OCI-LY3 (cell line): ENCODE data around the gene NPSR1.

Experiments used
- H2AFZ ChIP-seq: fragments of 200-600, 300-600 bp; shearing (Covaris generic); 2 replicates; pipeline ENCODE4 v1.6.0; 2014; ENCODE audit warnings: antibody characterized with exemption, low read depth, low read length
- H3K27ac ChIP-seq: fragments of 200-600, 300-600 bp; sonication (generic); 2 replicates; pipeline ENCODE4 v1.5.1; 2014; ENCODE audit warnings: mild to moderate bottlenecking, low read length, moderate library complexity, mixed read lengths
- H3K27me3 ChIP-seq: fragments of 200-600, 300-600 bp; sonication (generic); 2 replicates; pipeline ENCODE4 v1.6.1; 2014; ENCODE audit warnings: low read depth, low read length, mixed read lengths
- H3K36me3 ChIP-seq: fragments of 200-600, 300-600 bp; sonication (generic); replicated peaks from 2 replicates; pipeline ENCODE3; 2014; ENCODE audit warnings: low read depth, low read length, mixed read lengths
- H3K4me1 ChIP-seq: fragments of 300-600, 200-600 bp; sonication (generic); 2 replicates; pipeline ENCODE4 v1.6.1; 2014; ENCODE audit warnings: low read length, mixed read lengths
- H3K4me2 ChIP-seq: fragments of 200-600, 300-600 bp; sonication (generic); 2 replicates; pipeline ENCODE4 v1.6.1; 2014; ENCODE audit warnings: low read length, mixed read lengths
- H3K4me3 ChIP-seq: fragments of 300-600, 200-600 bp; sonication (generic); 2 replicates; pipeline ENCODE4 v1.5.1; 2014; ENCODE audit warnings: antibody characterized with exemption, mild to moderate bottlenecking, low read length, moderate library complexity
- H3K79me2 ChIP-seq: fragments of 300-600, 200-600 bp; shearing (Covaris generic); 2 replicates; pipeline ENCODE4 v1.6.1; 2014; ENCODE audit warnings: mild to moderate bottlenecking, low read length, mixed read lengths
- H3K9ac ChIP-seq: fragments of 300-600, 200-600 bp; shearing (Covaris generic); 2 replicates; pipeline ENCODE4 v1.6.0; 2014; ENCODE audit warnings: mild to moderate bottlenecking, low read length, moderate library complexity
- H3K9me3 ChIP-seq: fragments of 200-600, 300-600 bp; shearing (Covaris generic); 2 replicates; pipeline ENCODE4 v1.6.1; 2014; ENCODE audit warnings: low read length, mixed read lengths; ENCODE audit not compliant: insufficient read depth
- H4K20me1 ChIP-seq: fragments of 200-600, 300-600 bp; sonication (generic); 2 replicates; pipeline ENCODE4 v1.6.1; 2016; ENCODE audit warnings: low read length, mixed read lengths; ENCODE audit not compliant: insufficient read depth
- EZH2phosphoT487 ChIP-seq: fragments of 200-600 bp; shearing (Covaris generic); IDR thresholded peaks from 2 replicates; pipeline ENCODE4 v1.6.1; 2018; ENCODE audit warnings: antibody characterized with exemption, mixed run types, low read depth
- TF ChIP-seq, protein P1 (sequence below): fragments of 200-600, 300-600 bp; sonication (generic); IDR thresholded peaks from 2 replicates; pipeline ENCODE4 v1.5.1; 2014; ENCODE audit warnings: antibody characterized with exemption, low read length, low read depth

The NPSR1 gene

DNA sequence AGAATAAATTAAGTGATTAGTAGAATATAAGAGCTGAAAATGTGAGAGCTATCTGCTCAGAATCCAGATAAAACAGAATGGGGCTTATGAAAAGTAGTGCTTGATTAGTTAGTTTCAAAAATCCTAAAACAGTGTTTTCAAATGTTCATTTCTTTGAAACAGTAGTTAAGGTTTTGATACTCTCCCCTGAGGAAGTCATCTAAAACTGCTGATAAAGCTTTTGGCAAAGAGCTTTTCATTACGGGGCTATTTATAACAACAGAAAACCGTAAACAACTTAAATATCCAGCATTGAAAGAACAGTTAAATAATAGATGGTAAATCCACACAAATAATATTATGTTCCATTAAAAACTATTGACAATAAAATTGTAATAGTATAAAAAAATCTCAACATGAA, 77.5 kb downstream of the NPSR1 start:
- Histone ChIP-seq H3K79me2 (no peaks in the 10 kb centered on the region), H3K27me3 (peaks cover 2% of the 10 kb centered on the region; the same call in 1 of the 2 replicates), H2AFZ (no peak overlapping the region), H3K9ac (no peak overlapping the region), H3K4me2 (no peak overlapping the region), H3K9me3 (no peaks in the 10 kb centered on the region), H4K20me1 (no peaks in the 10 kb centered on the region), H3K27ac (no peak overlapping the region), H3K36me3 (no peaks in the 10 kb centered on the region), H3K4me1 (no peaks in the 10 kb centered on the region), H3K4me3 (no peak overlapping the region)
- TF ChIP-seq EZH2phosphoT487: no peak
- TF ChIP-seq, protein P1, sequence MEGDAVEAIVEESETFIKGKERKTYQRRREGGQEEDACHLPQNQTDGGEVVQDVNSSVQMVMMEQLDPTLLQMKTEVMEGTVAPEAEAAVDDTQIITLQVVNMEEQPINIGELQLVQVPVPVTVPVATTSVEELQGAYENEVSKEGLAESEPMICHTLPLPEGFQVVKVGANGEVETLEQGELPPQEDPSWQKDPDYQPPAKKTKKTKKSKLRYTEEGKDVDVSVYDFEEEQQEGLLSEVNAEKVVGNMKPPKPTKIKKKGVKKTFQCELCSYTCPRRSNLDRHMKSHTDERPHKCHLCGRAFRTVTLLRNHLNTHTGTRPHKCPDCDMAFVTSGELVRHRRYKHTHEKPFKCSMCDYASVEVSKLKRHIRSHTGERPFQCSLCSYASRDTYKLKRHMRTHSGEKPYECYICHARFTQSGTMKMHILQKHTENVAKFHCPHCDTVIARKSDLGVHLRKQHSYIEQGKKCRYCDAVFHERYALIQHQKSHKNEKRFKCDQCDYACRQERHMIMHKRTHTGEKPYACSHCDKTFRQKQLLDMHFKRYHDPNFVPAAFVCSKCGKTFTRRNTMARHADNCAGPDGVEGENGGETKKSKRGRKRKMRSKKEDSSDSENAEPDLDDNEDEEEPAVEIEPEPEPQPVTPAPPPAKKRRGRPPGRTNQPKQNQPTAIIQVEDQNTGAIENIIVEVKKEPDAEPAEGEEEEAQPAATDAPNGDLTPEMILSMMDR: no peak

DNA sequence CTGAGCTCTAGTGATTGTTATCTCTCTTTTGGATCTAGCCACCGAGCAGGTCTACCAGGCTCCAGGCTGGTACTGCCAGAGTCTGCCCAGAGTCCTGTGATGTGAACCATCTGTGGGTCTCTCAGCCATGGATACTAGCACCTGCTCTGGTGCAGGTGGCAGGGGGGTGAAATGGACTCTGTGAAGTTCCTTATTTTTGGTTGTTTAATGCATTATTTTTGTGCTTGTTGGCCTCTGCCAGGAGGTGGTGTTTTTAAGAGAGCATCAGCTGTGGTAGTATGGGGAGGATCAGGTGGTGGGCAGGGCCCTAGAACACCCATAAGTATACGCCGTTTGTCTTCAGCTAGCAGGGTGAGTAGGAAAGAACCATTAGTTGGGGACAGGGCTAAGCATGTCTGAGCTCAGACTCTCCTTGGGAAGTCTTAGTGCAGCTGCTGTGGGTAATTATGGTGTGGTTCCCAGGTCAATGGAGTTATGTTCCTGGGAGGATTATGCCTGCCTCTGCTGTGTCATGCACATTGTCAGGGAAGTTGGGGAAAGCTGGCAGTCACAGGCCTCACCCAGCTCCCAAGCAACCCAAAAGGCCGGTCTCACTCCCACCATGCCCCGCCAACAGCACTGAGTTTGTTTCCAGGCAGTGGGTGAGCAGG, 81.8 kb downstream of the NPSR1 start:
- Histone ChIP-seq H2AFZ (no peak overlapping the region), H3K9ac (no peak overlapping the region), H3K27ac (no peak overlapping the region)

DNA sequence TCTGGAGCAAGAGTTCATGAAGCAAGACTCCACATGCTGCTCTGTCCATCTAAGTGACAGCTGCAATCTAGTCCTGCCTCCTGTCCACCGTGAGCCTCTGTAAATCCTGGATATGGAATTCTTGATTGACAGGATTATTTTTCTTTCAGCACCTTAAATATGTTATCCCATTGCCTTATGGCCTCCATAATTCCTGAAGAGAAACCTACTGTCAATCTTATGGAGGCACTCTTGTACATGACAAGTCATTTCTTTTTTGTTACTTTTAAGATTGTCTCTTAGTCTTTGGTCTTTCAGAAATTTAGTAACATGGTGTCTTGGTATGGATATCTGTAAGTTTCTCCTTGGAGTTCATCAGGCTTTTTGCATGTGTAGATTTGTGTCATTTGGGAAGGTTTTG, 82.8 kb downstream of the NPSR1 start:
- TF ChIP-seq, protein P1: no peak
- no peak for TF ChIP-seq EZH2phosphoT487
- no peak overlapping the region for H3K9ac ChIP-seq
- H3K79me2 ChIP-seq: no peaks in the 10 kb centered on the region
- H3K27me3 ChIP-seq: peaks cover 2% of the 10 kb centered on the region; the same call in 1 of the 2 replicates
- H3K27ac ChIP-seq: no peak overlapping the region
- H3K36me3 ChIP-seq: no peaks in the 10 kb centered on the region
- H2AFZ ChIP-seq: no peak overlapping the region
- no peak overlapping the region for H3K4me3 ChIP-seq
- no peak overlapping the region for H3K4me2 ChIP-seq
- H3K9me3 ChIP-seq: no peaks in the 10 kb centered on the region
- H3K4me1 ChIP-seq: no peaks in the 10 kb centered on the region
- no peaks in the 10 kb centered on the region for H4K20me1 ChIP-seq

More for the DNA sequence above, 81.8 kb downstream of the NPSR1 start:
- Histone ChIP-seq H3K4me1 (no peaks in the 10 kb centered on the region), H4K20me1 (no peaks in the 10 kb centered on the region), H3K4me2 (no peak overlapping the region), H3K9me3 (no peaks in the 10 kb centered on the region), H3K36me3 (no peaks in the 10 kb centered on the region), H3K27me3 (peaks cover 2% of the 10 kb centered on the region; the same call in 1 of the 2 replicates), H3K79me2 (no peaks in the 10 kb centered on the region), H3K4me3 (no peak overlapping the region)
- TF ChIP-seq, protein P1: no peak
- no peak for TF ChIP-seq EZH2phosphoT487

DNA sequence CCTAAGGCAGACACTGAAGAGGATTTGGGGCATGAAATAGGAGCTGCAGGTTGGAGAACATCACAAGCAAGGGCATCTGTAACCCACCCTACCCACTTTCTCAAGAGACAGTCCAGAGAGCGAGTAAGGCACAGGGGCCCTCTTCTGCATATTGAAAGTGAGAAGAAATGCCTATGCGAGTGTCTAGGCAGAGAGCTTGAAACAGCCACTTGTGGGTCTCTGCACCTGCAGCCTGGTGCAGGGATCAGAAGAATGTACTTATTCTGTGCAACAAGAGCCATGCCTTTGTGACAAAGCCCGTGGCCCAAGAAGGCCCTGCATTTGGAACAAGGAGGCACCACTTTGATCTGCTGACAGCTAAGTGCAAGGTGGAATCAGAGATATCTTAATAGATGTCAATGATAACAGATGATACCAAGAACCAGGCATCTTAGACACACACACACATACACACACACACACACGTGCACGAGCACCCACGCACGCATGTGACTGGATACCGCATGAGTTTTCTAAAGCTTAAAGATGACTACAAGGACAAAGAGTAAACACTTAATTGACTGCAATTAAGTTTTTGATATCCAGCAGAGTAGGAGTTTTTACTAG, 89.3 kb downstream of the NPSR1 start:
- Histone ChIP-seq H3K27me3 (no peaks in the 10 kb centered on the region), H3K4me2 (no peak overlapping the region), H3K36me3 (no peaks in the 10 kb centered on the region), H3K4me1 (no peaks in the 10 kb centered on the region), H2AFZ (no peak overlapping the region), H3K27ac (no peak overlapping the region), H3K79me2 (no peaks in the 10 kb centered on the region), H3K9ac (no peak overlapping the region), H3K4me3 (no peak overlapping the region), H3K9me3 (no peaks in the 10 kb centered on the region), H4K20me1 (no peaks in the 10 kb centered on the region)
- TF ChIP-seq, protein P1: no peak
- TF ChIP-seq EZH2phosphoT487: no peak
